CD8-positive, alpha-beta memory T cell (primary cell): ENCODE results near the gene PDCD1. TPM values are rescaled to one million over a fixed set of nuclear protein-coding genes. Genes with fewer than 3 reads are reported as not detected.

Experiments used
- CTCF ChIA-PET: fragments of 350-600 bp; sonication (Branson Sonifier 250); formaldehyde crosslinking; loops from one replicate; lab custom pipeline; 2021; ENCODE audit warnings: antibody characterized with exemption; lab: Charles Lee
- POLR2A ChIA-PET: fragments of 350-600 bp; sonication (Branson Sonifier 250); formaldehyde crosslinking; loops from one replicate; lab custom pipeline; 2021; ENCODE audit warnings: antibody characterized with exemption; lab: Charles Lee
- DNase-seq, 5 donors: peaks; one replicate each; pipeline versions ENCODE4 v3.0.0 to v3.0.0-alpha.2; 2020 to 2022; ENCODE audit warnings: mixed read lengths in 1 of 5
- H3K27ac ChIP-seq: one replicate; pipeline ENCODE4 v1.7.0; 2013; ENCODE audit warnings: low read depth, mild to moderate bottlenecking, low read length, moderate library complexity
- H3K27me3 ChIP-seq: 2 replicates; pipeline ENCODE4 v1.7.0; 2013; ENCODE audit warnings: low read length, mild to moderate bottlenecking; ENCODE audit not compliant: insufficient read depth, poor library complexity, severe bottlenecking
- H3K36me3 ChIP-seq: 2 replicates; pipeline ENCODE4 v1.7.0; 2013; ENCODE audit warnings: mild to moderate bottlenecking, low read length, moderate library complexity; ENCODE audit not compliant: insufficient read depth
- H3K4me1 ChIP-seq: 2 replicates; pipeline ENCODE4 v1.7.0; 2013; ENCODE audit warnings: mild to moderate bottlenecking, low read length, moderate library complexity; ENCODE audit not compliant: insufficient read depth
- H3K4me3 ChIP-seq: 2 replicates; pipeline ENCODE4 v1.7.0; 2013; ENCODE audit warnings: mild to moderate bottlenecking, low read length
- H3K9me3 ChIP-seq: 2 replicates; pipeline ENCODE4 v1.7.0; 2013; ENCODE audit warnings: mild to moderate bottlenecking, low read length
- H3K27ac Mint-ChIP-seq, 8 donors: one replicate each; pipeline ENCODE4 v1.8.0; 2020 to 2021; ENCODE audit warnings: mixed read lengths in 8 of 8, mild to moderate bottlenecking in 6 of 8, inconsistent platforms in 3 of 8, moderate library complexity in 3 of 8
- H3K27me3 Mint-ChIP-seq, 2 donors: one replicate each; pipeline ENCODE4 v1.8.0; 2020 to 2021; ENCODE audit warnings: mixed read lengths in 2 of 2, mild to moderate bottlenecking in 1 of 2, moderate library complexity in 1 of 2
- H3K36me3 Mint-ChIP-seq, 3 donors: one replicate each; pipeline ENCODE4 v1.8.0; 2020 to 2021; ENCODE audit warnings: mixed read lengths in 3 of 3, inconsistent platforms in 1 of 3, mild to moderate bottlenecking in 1 of 3
- H3K4me1 Mint-ChIP-seq, 3 donors: one replicate each; pipeline ENCODE4 v1.8.0; 2020 to 2021; ENCODE audit warnings: mixed read lengths in 3 of 3, inconsistent platforms in 1 of 3, mild to moderate bottlenecking in 1 of 3
- H3K4me3 Mint-ChIP-seq, 7 donors: one replicate each; pipeline ENCODE4 v1.8.0; 2020 to 2021; ENCODE audit warnings: mixed read lengths in 7 of 7, mild to moderate bottlenecking in 6 of 7, moderate library complexity in 4 of 7, inconsistent platforms in 2 of 7
- H3K9me3 Mint-ChIP-seq, 5 donors: one replicate each; pipeline ENCODE4 v1.8.0; 2020 to 2022; ENCODE audit warnings: mixed read lengths in 5 of 5, mild to moderate bottlenecking in 3 of 5, moderate library complexity in 2 of 5, inconsistent platforms in 1 of 5
- polyA plus RNA-seq: library from polyadenylated mRNA; unstranded; fragments of 300-500 nt; fragmentation: Illumina TruSeq; gene quantifications from one replicate; pipeline ENCODE4 v1.2.3, GENCODE V29; 2021
- total RNA-seq, 2 experiments: library from RNA; stranded (reverse); gene quantifications; one replicate each; pipeline ENCODE4 v1.2.3, GENCODE V29; 2021

Gene PDCD1
- total and polyA plus RNA-seq, 3 experiments from 2014 or later: 34.3 to 41.8 (median 39.3) TPM

- DNase-seq: peak in 1 of 5 donors; percentile 44
- H3K4me3 Mint-ChIP-seq: no peak overlapping the region
- peaks cover 0 to 10% (median 0%) of the 10 kb centered on the region in 3 donors for H3K36me3 Mint-ChIP-seq
- H3K9me3 ChIP-seq: no peaks in the 10 kb centered on the region
- no peaks in the 10 kb centered on the region for H3K27me3 ChIP-seq
- no peaks in the 10 kb centered on the region for H3K36me3 ChIP-seq
- H3K4me1 ChIP-seq: peaks cover 9% of the 10 kb centered on the region
- no peak overlapping the region for H3K4me3 ChIP-seq
- H3K4me1 Mint-ChIP-seq: peaks cover 18 to 22% (median 19%) of the 10 kb centered on the region in 3 donors
- H3K27me3 Mint-ChIP-seq: no peaks in the 10 kb centered on the region
- ChIA-PET POLR2A (no interaction called here), CTCF (interaction anchor here (0.8 kb wide), 1 partner anchor 10 kb away, joined by 4 read pairs; no protein-coding TSS in a partner anchor)
- H3K27ac ChIP-seq: no peak overlapping the region
- H3K27ac Mint-ChIP-seq: peak overlapping the region in 1 of 8 donors; percentile 20
- H3K9me3 Mint-ChIP-seq: peaks cover 0 to 2% (median 0%) of the 10 kb centered on the region in 5 donors
These were observed 8.8 kb downstream of the PDCD1 start for GRCh38 chr2:241849616-241850543.

DNA sequence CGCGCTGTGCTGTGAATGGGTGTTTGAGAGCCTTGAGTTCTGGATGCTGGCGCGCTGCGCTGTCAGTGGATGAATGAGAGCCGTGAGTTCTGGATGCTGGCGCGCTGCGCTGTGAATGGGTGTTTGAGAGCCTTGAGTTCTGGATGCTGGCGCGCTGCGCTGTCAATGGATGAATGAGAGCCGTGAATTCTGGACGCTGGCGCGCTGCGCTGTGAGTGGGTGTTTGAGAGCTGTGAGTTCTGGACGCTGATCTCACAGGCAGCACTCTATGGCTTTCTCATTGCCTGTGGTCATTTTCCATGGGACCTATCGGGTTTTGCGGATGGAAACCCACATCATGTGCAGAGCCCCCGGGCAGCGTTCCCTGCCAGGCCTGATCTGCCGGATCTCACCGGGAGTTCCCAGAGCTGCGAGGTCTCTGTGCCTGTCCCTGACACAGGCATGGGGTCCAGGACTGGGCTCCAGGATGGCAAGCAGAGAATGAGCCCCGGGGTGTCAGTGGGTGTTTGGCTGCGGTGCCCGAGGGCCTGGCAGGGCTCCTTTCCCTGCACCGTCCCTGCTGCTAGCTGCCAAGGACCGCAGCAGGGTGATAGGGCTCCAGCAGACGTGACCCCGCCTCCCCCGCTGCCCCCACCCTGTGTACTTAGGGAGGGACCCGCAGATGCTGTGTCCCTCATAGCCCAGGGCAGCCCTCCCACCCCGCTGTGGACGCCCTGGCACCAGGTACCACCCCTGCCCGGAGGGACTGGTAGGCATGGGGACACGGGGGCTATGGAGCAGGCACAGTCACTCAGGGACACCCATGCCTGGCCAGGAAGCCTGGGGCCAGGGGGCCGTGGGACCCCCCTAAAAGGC is 9.7 kb downstream of the PDCD1 start:
- Mint-ChIP-seq H3K4me3 (no peak overlapping the region), H3K36me3 (peaks cover 0 to 10% (median 0%) of the 10 kb centered on the region in 3 donors), H3K4me1 (peaks cover 18 to 24% (median 23%) of the 10 kb centered on the region in 3 donors), H3K27me3 (no peaks in the 10 kb centered on the region), H3K9me3 (peaks cover 0 to 2% (median 0%) of the 10 kb centered on the region in 5 donors), H3K27ac (peak overlapping the region in 2 of 8 donors; percentile 12 to 20)
- CTCF ChIA-PET: no interaction called here
- Histone ChIP-seq H3K9me3 (no peaks in the 10 kb centered on the region), H3K4me1 (peaks cover 14% of the 10 kb centered on the region), H3K4me3 (no peak overlapping the region), H3K27ac (no peak overlapping the region), H3K27me3 (no peaks in the 10 kb centered on the region), H3K36me3 (no peaks in the 10 kb centered on the region)
- DNase-seq: peak in 1 of 5 donors; percentile 50
- POLR2A ChIA-PET: no interaction called here

DNA sequence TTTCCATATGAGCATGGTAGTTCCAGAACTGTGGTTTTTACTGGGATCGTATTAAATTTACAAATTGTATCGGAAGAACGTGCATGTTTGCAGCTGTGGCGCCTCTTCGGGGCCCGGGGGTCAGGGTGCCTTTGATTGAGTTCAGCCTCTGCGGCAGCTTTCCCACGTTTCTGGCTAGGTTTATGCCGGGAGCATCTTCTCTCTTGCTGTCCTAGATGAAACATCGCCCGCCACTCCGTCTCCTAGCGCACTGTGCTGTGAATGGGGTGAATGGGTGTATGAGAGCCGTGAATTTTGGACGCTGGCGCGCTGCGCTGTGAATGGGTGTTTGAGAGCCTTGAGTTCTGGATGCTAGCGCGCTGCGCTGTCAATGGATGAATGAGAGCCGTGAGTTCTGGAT is 12.3 kb downstream of the PDCD1 start:
- H3K4me1 ChIP-seq: peaks cover 23% of the 10 kb centered on the region
- CTCF ChIA-PET: interaction anchor here (1.7 kb wide), 1 partner anchor 12 kb away, joined by 4 read pairs; no protein-coding TSS in a partner anchor
- POLR2A ChIA-PET: no interaction called here

DNA sequence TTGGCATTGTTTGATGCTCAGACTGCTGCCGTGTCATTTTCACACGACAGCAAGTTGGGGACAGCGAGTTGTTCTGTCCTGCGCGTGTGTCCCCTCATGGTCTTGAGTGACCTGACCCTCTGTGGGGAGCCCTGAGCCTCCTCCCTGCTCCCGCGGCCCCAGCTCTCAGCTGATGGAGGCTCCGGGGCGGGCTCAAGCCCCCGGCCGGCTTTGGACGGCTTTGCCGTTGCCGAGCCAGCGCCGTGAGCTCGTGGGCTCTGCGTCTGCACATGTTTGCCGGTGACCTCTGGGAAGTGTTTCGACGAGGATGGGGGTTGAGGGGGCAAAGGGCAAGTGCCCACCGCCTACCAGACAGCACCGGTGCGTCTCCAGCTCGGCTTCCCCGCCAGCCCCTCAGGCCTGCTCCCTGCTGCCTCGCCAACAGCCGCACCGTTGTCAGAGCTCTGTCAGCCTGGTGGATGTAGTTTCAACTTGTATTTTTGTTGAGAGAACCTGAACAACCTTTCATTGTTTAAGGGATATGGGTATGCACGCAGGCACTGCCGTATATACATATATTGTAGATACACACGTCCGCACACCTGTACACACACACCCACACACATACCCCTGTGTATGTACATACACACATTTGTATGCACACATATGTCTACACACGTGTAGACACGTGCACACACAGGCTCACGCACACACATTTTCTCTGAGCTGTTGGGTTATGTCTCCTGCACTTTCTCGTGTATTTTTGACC is 13.7 kb downstream of the PDCD1 start:
- Histone ChIP-seq H3K9me3 (no peaks in the 10 kb centered on the region), H3K4me3 (peak overlapping the region; percentile 41), H3K27me3 (no peaks in the 10 kb centered on the region), H3K27ac (peak overlapping the region; percentile 47), H3K36me3 (no peaks in the 10 kb centered on the region), H3K4me1 (peaks cover 23% of the 10 kb centered on the region)
- peaks cover 0 to 2% (median 0%) of the 10 kb centered on the region in 5 donors for H3K9me3 Mint-ChIP-seq
- H3K36me3 Mint-ChIP-seq: no peaks in the 10 kb centered on the region
- ChIA-PET POLR2A (interaction anchor here (0.6 to 1.9 kb wide), 13 partner anchors 10 to 743 kb away, joined by 3 to 15 read pairs (median 4); partner anchors contain the start of genes D2HGDH and MTERF4), CTCF (interaction anchor here (0.8 to 2.0 kb wide), 9 partner anchors 10 to 147 kb away, joined by 3 to 8 read pairs (median 4); no protein-coding TSS in a partner anchor)
- no peaks in the 10 kb centered on the region for H3K27me3 Mint-ChIP-seq
- H3K27ac Mint-ChIP-seq: peak overlapping the region; percentile 21 to 83 (median 60)
- H3K4me1 Mint-ChIP-seq: peaks cover 33 to 46% (median 42%) of the 10 kb centered on the region in 3 donors
- DNase-seq: no peak
- H3K4me3 Mint-ChIP-seq: peak overlapping the region; percentile 61 to 80 (median 79)

More for the DNA sequence above, 12.3 kb downstream of the PDCD1 start:
- DNase-seq: no peak
- Histone ChIP-seq H3K4me3 (no peak overlapping the region), H3K36me3 (no peaks in the 10 kb centered on the region), H3K27ac (no peak overlapping the region), H3K27me3 (no peaks in the 10 kb centered on the region), H3K9me3 (no peaks in the 10 kb centered on the region)
- Mint-ChIP-seq H3K4me3 (peak overlapping the region in 6 of 7 donors; percentile 43 to 76 (median 54)), H3K27ac (peak overlapping the region in 4 of 8 donors; percentile 30 to 88 (median 76)), H3K36me3 (peaks cover 0 to 3% (median 0%) of the 10 kb centered on the region in 3 donors), H3K4me1 (peaks cover 28 to 39% (median 37%) of the 10 kb centered on the region in 3 donors), H3K9me3 (peaks cover 0 to 2% (median 0%) of the 10 kb centered on the region in 5 donors), H3K27me3 (no peaks in the 10 kb centered on the region)

DNA sequence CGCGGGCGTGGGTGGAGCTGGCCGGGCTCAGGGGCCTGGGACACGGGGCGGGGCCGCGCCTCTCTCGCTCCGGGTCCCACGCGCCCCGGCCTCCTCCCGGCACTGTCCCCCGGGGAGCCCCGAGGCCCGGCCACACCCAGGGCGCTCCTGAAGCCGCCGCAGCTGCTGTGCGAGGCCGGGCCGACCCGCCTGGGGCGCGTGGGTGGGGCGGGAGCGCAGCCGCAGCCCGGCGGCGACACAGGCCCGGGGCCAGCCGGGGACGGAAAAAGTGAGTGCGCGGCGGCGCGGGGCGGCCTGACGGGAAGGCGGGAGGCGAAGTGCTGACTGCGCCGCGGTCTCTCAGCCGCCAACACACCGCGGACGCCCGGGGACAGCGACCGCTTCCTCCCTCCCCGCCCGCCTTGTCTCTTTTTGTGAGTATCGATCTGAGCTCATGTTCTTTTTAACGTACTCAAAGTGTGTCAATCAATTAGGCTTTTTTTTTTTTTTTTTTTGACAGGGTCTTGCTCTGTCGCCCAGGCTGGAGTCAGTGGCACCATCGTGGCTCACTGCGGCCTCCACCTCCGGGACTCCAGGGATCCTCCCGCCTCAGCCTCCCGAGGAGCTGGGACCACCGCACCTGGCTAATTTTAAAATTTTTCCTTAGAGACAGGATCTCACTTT is 14.5 kb downstream of the PDCD1 start:
- CTCF ChIA-PET: interaction anchor here (0.8 to 2.0 kb wide), 8 partner anchors 9 to 146 kb away, joined by 3 to 8 read pairs (median 4); no protein-coding TSS in a partner anchor
- Histone ChIP-seq H3K36me3 (no peaks in the 10 kb centered on the region), H3K27me3 (no peaks in the 10 kb centered on the region), H3K9me3 (no peaks in the 10 kb centered on the region), H3K4me3 (peak overlapping the region; percentile 41), H3K27ac (peak overlapping the region; percentile 47), H3K4me1 (peaks cover 23% of the 10 kb centered on the region)
- Mint-ChIP-seq H3K27ac (peak overlapping the region in 7 of 8 donors; percentile 43 to 88 (median 78)), H3K4me1 (peaks cover 34 to 48% (median 42%) of the 10 kb centered on the region in 3 donors), H3K36me3 (no peaks in the 10 kb centered on the region), H3K27me3 (no peaks in the 10 kb centered on the region), H3K9me3 (peaks cover 0 to 2% (median 0%) of the 10 kb centered on the region in 5 donors), H3K4me3 (peak overlapping the region; percentile 68 to 91 (median 80))
- POLR2A ChIA-PET: interaction anchor here (0.6 to 1.9 kb wide), 14 partner anchors 11 to 742 kb away, joined by 3 to 15 read pairs (median 4); partner anchors contain the start of genes D2HGDH and MTERF4
- peak; percentile 53 to 85 (median 75) for DNase-seq

GRCh38 chr2:241843321-241844065 is 15.2 kb downstream of the PDCD1 start:
- DNase-seq: peak in 1 of 5 donors; percentile 49
- POLR2A ChIA-PET: interaction anchor here (0.9 to 1.9 kb wide), 6 partner anchors 13 to 109 kb away, joined by 3 to 15 read pairs (median 9); partner anchors contain the start of gene D2HGDH
- Histone ChIP-seq H3K36me3 (no peaks in the 10 kb centered on the region), H3K27ac (peak overlapping the region; percentile 48), H3K4me1 (peaks cover 23% of the 10 kb centered on the region), H3K9me3 (no peaks in the 10 kb centered on the region), H3K27me3 (no peaks in the 10 kb centered on the region), H3K4me3 (peak overlapping the region; percentile 41)
- H3K36me3 Mint-ChIP-seq: no peaks in the 10 kb centered on the region
- peaks cover 0 to 2% (median 0%) of the 10 kb centered on the region in 5 donors for H3K9me3 Mint-ChIP-seq
- H3K4me1 Mint-ChIP-seq: peaks cover 36 to 52% (median 45%) of the 10 kb centered on the region in 3 donors
- peak overlapping the region; percentile 79 to 91 (median 85) for H3K4me3 Mint-ChIP-seq
- H3K27me3 Mint-ChIP-seq: no peaks in the 10 kb centered on the region
- peak overlapping the region; percentile 84 to 99 (median 94) for H3K27ac Mint-ChIP-seq
- CTCF ChIA-PET: interaction anchor here (1.0 to 2.0 kb wide), 6 partner anchors 9 to 146 kb away, joined by 3 to 8 read pairs (median 4); no protein-coding TSS in a partner anchor
